HG03354 (cell line): ENCODE results near the gene ETF1.

Experiments
- ATAC-seq: cut with Tn5 transposase; IDR thresholded peaks from one replicate; pipeline ENCODE4 v1.9.1; 2021; ENCODE audit warnings: mild to moderate bottlenecking; ENCODE audit not compliant: unreplicated experiment, poor library complexity, severe bottlenecking

The ETF1 gene

DNA sequence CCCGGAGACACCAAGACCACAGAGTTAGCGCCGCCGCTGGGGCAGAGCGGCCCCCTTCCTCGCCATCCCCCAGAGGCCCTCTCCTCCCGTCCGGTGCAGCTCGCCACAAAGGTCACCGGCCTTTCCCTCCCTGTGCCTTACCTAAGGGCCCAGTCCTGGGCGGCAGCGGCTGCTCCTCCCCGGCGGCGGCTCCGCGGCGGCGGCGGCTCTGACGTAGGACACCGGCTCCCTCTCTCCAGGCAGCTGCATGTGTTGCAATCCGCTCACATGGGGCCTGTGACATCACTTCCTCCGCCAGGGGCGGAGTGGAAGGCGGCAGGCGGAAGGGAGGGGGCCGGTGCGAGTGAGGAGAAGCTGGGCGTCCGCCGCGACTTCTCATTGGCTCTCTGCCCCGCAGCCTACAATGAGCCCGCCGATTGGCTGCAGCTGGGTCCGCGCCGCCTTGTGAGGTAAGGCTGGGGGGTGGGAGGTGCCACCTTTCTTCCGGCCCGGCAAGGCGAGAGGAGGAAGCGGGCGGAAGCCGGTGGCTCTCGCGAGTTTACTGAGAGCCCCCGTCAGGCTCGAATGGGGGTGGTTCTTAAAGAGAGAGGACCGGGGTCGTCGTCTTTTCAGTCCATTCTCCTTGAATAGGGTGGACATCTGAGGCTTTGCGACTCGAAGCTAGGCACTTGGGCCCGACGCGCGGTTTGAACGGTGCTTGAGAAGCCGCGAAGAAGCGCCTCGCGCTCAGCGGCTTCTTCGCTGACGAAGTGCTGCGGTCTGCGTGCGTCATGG lies at the start of gene ETF1:
Gene ETF1, minus strand, starts transcription at position 281 of the 774 bp plus-strand sequence. CDS start 318 bp downstream, outside the sequence.
- ATAC-seq = peak; percentile 93

DNA sequence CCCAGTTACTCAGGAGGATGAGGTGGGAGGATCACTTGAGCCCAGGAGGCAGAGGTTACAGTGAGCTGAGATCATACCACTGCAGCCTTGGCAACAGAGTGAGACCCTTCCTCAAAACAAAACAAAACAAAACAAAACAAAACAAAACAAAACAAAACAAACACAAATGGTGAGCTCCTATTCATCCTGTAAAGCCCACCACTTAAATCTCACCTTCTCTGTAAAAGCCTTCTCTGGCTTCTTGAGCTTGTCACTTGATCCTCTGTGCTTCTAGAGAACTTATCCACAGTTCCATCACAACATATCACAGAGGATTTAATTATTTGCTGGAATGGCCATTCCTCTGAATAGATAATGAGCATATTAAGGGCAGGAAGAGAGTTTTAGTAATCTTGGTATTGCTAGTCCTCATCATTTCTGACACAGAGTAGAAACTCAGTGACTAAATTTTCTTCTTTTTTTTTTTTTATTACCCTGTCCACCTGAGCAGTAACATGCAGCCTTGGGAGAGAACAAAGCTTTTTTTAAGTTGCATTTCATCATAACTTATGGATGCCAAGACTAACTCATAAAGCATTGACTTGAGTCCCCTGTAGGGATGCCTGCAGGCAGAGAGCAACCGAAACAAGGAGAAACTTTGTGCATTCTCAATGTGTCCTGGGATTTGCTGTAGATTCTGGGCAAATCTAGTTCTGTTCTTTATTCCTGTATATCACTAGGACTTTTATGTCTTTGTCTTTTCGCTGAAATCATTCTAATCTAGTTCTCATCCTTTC lies 45.2 kb upstream of the ETF1 start:
- no peak for ATAC-seq

DNA sequence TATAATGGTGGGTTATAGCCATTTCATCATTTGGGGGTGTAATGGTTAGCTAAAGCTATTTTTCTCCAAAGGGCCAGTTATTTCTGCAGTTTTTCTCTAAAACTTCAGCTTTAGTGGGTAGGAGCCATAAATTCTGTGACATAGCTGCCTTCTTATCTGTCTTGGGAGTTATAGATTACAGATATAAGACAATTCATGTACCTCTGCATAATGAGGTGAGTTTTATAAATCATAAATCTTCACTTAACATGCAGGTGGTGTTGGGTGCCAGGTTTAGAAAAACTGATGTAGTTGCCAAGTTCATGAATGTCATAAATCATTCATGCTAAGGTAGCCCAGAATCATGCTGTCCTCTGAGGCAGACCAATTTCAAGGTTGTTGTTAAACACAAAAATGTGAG lies 42.1 kb upstream of the ETF1 start:
- no peak for ATAC-seq

- no peak for ATAC-seq
These were observed 41.1 kb upstream of the ETF1 start for GRCh38 chr5:138583984-138584637.

GRCh38 chr5:138582959-138583358 lies 39.9 kb upstream of the ETF1 start:
- ATAC-seq = no peak

- ATAC-seq = no peak
These were observed 37.7 kb upstream of the ETF1 start for GRCh38 chr5:138580777-138581176.

GRCh38 chr5:138580001-138580400 lies 37.0 kb upstream of the ETF1 start:
- no peak for ATAC-seq

DNA sequence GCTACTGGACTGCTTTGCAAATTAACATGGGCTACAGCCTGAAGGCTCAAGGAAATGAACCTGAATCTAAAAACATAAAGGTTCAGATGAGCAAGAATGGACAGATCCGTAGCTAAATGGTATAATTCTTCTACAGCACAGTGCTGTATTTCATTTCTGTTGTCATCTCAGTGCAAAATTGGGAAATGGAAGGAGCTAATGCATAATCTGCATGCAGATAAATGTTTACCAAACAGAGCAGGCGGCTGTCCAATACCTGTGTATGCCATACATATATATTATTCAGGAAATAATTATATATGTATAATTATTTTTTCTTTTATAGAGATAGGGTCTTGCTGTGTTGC lies 36.5 kb upstream of the ETF1 start:
- ATAC-seq = no peak

DNA sequence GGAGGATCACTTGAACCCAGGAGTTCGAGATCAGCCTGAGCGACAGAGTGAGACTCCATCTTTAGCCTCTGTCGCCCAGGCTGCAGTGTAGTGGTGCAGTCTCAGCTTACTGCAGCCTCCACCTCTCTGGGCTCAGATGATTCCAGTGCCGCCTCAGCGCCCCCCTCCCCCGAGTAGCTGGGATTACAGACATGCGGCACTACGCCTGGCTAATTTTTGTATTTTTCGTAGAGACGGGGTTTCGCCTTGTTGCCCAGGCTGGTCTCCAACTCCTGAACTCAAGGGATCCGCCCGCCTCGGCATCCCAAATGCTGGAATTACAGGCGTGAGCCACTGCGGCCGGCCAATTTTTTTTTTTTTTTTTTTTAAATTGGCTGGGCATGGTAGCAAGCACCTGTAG lies 34.4 kb upstream of the ETF1 start:
- ATAC-seq = no peak

GRCh38 chr5:138575194-138576015 lies 32.4 kb upstream of the ETF1 start, which contains the start of gene HSPA9:
Gene HSPA9, minus strand, starts transcription at chr5:138575401. Its CDS starts 83 bp downstream, at chr5:138575318.
- peak; percentile 87 for ATAC-seq

DNA sequence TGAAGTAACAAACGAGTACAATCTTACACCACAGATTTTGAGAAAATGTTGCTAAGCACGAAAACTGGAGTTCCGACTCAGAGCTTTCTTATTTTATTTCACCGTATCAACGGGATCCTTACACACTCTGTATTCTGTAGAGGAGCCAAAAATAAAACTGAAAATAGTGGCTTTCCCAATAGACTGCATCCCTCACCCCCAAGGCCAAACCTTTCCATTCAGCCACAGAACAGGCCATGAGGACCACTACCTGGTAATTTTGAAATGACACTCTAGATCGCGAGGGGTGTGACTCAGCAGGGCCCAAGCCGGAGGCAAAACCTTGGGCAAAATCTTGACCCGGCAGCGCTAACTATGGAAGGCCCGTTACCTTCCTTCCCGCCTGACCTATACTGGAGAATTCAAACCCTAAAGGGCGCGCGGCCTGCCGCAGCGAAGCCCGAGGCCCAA lies 31.7 kb upstream of the ETF1 start:
- ATAC-seq = no peak

- ATAC-seq = no peak
These were observed 31.1 kb upstream of the ETF1 start for GRCh38 chr5:138573949-138574670.

- ATAC-seq = no peak
These were observed 30.2 kb upstream of the ETF1 start for GRCh38 chr5:138573223-138573622.

GRCh38 chr5:138570871-138571270 lies 27.8 kb upstream of the ETF1 start:
- ATAC-seq = no peak

GRCh38 chr5:138569782-138570181 lies 26.7 kb upstream of the ETF1 start:
- ATAC-seq = no peak

- ATAC-seq = no peak
These were observed 25.2 kb upstream of the ETF1 start for GRCh38 chr5:138568061-138568824.

- no peak for ATAC-seq
These were observed 23.8 kb upstream of the ETF1 start for GRCh38 chr5:138566792-138567191.

DNA sequence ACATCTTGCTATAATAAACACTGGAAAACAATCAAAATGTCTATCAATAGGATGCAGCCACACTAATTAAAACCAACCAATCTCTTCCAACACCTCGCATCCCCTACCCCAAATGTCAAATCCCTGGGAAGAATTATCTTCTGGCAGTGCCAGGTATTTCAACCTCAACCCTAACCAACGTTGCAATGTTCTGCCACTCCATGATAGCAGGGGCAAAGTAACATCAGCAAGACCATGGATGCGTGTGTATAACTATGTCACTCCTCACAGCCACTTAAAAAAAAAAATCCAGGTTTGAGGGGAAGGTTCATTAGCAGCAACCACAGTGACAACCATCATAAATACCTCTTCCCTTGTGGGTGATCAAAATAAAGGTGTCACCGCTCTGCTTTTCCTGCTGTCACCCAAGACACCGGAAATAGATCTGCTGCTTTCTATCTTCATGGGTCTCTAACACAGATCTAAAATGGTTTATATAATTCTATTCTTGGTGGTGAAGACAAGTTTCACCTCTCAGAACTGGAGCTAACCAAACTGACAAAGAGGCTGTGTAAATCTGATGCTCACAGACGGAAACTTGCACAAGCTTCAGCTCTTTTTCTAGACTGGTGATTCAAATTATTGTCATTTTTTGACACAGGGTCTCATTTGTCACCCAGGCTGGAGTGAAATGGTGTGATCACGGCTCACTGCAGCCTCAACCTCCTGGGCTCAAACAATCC lies 22.2 kb upstream of the ETF1 start:
- ATAC-seq = no peak
